ENCODE results near the gene CDH4. TPM values are rescaled to one million over a fixed set of nuclear protein-coding genes. Genes with fewer than 3 reads are reported as not detected.

CDH4 gene
- total RNA-seq, 1 experiment from 2014 or later: 5.3 TPM

DNA sequence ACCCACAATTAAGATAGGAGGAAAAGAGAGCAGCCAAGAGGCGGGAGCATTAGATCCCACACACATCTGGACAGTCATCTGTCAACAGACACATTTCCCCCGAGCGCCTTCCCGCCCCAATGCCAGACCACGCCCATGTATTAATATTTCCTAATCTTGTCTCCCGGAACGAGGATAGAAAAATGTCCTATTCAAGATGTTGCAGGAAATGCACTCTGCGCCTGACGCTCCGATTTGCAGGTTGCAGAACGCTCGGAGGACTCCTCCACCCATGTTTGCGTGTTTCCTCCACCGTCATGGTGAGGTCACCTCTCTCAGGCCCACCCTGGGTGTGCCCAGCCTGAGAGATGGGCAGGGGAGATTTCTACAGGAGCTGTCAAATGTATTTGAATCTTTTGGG lies 598.4 kb downstream of the CDH4 start (continued):
- TF ChIP-seq, protein P1, sequence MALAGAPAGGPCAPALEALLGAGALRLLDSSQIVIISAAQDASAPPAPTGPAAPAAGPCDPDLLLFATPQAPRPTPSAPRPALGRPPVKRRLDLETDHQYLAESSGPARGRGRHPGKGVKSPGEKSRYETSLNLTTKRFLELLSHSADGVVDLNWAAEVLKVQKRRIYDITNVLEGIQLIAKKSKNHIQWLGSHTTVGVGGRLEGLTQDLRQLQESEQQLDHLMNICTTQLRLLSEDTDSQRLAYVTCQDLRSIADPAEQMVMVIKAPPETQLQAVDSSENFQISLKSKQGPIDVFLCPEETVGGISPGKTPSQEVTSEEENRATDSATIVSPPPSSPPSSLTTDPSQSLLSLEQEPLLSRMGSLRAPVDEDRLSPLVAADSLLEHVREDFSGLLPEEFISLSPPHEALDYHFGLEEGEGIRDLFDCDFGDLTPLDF (CRISPR knock-in tag; IDR thresholded peaks at IDR 0.05): no peak

DNA sequence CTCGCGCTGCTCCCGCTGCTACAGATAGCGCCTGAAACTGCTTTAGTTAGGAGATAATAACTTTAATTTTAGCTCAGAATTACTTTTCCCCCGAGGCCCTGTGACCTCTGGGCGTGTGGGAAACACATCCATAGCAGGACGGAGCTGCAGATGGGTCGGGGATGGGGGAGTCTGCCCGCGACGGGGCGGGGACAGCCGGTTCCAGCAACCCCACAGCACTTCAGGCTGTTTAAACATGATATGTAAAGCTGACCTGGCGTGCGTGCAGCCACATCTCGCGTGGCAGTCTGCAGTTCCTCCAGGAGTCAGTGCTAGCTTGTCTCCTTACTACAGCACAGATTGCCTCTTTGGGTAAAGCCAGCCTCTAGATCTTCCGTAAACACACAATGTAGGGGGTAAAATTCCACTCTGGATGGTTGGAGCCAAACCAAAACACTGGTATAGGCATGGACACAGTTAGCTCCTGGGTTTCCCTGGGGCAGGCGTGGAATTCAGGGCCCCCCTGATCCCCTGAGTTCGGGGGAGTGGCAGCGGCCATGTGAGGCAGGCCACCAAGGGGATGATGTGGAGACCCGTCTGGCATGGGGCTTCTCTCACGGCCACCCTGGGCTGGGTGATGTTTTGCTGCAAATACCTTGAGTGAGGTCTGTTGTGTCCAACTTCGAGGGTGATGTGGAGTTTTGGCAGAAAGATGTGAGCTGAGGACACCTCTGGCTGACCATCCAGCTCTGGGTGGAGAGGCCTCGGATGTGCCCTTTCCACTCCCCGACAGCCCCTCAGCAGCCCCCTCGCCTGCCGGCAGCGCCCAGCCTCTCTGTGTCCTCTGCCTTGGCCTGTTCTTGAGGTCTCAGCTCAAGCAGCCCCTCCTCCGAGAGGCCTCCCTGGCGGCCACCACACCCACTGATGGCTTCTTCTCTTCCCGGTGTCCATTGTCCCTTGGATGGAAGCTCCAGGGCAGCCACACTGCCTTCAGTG lies 599.2 kb downstream of the CDH4 start:
- no peaks in the 10 kb centered on the region for H3K4me1 Mint-ChIP-seq
- ATAC-seq (no peak), DNase-seq (ENCODE audit: low spot score) (no peak)
- H3K27ac Mint-ChIP-seq: no peak overlapping the region
- peaks cover 4% of the 10 kb centered on the region; the same call in 1 of the 2 replicates for H3K36me3 Mint-ChIP-seq
- ChIA-PET CTCF (interaction anchor here (1.8 kb wide), 1 partner anchor 45 kb away, joined by 4 read pairs; no protein-coding TSS in a partner anchor), POLR2A (no interaction called here)
- peaks cover 18% of the 10 kb centered on the region for H3K27me3 Mint-ChIP-seq (ENCODE audit: low read depth)
- H3K9me3 Mint-ChIP-seq: peaks cover 11% of the 10 kb centered on the region
- TF ChIP-seq, protein P2, sequence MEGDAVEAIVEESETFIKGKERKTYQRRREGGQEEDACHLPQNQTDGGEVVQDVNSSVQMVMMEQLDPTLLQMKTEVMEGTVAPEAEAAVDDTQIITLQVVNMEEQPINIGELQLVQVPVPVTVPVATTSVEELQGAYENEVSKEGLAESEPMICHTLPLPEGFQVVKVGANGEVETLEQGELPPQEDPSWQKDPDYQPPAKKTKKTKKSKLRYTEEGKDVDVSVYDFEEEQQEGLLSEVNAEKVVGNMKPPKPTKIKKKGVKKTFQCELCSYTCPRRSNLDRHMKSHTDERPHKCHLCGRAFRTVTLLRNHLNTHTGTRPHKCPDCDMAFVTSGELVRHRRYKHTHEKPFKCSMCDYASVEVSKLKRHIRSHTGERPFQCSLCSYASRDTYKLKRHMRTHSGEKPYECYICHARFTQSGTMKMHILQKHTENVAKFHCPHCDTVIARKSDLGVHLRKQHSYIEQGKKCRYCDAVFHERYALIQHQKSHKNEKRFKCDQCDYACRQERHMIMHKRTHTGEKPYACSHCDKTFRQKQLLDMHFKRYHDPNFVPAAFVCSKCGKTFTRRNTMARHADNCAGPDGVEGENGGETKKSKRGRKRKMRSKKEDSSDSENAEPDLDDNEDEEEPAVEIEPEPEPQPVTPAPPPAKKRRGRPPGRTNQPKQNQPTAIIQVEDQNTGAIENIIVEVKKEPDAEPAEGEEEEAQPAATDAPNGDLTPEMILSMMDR (IDR thresholded peaks at IDR 0.05): no peak
- TF ChIP-seq, protein P3, sequence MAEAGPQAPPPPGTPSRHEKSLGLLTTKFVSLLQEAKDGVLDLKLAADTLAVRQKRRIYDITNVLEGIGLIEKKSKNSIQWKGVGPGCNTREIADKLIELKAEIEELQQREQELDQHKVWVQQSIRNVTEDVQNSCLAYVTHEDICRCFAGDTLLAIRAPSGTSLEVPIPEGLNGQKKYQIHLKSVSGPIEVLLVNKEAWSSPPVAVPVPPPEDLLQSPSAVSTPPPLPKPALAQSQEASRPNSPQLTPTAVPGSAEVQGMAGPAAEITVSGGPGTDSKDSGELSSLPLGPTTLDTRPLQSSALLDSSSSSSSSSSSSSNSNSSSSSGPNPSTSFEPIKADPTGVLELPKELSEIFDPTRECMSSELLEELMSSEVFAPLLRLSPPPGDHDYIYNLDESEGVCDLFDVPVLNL (CRISPR knock-in tag; IDR thresholded peaks at IDR 0.05; ENCODE audit: borderline replicate concordance, low read depth): no peak
- TF ChIP-seq MXD4 (CRISPR knock-in tag; IDR thresholded peaks at IDR 0.05; ENCODE audit: borderline replicate concordance) (no peak), ZNF219 (CRISPR knock-in tag; IDR thresholded peaks at IDR 0.05; ENCODE audit: borderline replicate concordance) (no peak), ZNF317 (CRISPR knock-in tag; IDR thresholded peaks at IDR 0.05; ENCODE audit: borderline replicate concordance, low read depth) (no peak), IRF2 (CRISPR knock-in tag; IDR thresholded peaks at IDR 0.05; ENCODE audit: borderline replicate concordance, low read depth) (no peak), TCF7 (CRISPR knock-in tag; IDR thresholded peaks at IDR 0.05; ENCODE audit: low read depth) (no peak)
- TF ChIP-seq, protein P4, sequence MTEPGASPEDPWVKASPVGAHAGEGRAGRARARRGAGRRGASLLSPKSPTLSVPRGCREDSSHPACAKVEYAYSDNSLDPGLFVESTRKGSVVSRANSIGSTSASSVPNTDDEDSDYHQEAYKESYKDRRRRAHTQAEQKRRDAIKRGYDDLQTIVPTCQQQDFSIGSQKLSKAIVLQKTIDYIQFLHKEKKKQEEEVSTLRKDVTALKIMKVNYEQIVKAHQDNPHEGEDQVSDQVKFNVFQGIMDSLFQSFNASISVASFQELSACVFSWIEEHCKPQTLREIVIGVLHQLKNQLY (CRISPR knock-in tag; IDR thresholded peaks at IDR 0.05): no peak
- TF ChIP-seq, protein P5, sequence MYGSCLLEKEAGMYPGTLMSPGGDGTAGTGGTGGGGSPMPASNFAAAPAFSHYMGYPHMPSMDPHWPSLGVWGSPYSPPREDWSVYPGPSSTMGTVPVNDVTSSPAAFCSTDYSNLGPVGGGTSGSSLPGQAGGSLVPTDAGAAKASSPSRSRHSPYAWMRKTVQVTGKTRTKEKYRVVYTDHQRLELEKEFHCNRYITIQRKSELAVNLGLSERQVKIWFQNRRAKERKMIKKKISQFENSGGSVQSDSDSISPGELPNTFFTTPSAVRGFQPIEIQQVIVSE (CRISPR knock-in tag; IDR thresholded peaks at IDR 0.05; ENCODE audit: borderline replicate concordance): no peak
- TF ChIP-seq, protein P1 (CRISPR knock-in tag; IDR thresholded peaks at IDR 0.05): no peak
- TF ChIP-seq, protein P6, sequence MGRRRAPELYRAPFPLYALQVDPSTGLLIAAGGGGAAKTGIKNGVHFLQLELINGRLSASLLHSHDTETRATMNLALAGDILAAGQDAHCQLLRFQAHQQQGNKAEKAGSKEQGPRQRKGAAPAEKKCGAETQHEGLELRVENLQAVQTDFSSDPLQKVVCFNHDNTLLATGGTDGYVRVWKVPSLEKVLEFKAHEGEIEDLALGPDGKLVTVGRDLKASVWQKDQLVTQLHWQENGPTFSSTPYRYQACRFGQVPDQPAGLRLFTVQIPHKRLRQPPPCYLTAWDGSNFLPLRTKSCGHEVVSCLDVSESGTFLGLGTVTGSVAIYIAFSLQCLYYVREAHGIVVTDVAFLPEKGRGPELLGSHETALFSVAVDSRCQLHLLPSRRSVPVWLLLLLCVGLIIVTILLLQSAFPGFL (CRISPR knock-in tag; IDR thresholded peaks at IDR 0.05; ENCODE audit: borderline replicate concordance): no peak
- TF ChIP-seq, protein P7, sequence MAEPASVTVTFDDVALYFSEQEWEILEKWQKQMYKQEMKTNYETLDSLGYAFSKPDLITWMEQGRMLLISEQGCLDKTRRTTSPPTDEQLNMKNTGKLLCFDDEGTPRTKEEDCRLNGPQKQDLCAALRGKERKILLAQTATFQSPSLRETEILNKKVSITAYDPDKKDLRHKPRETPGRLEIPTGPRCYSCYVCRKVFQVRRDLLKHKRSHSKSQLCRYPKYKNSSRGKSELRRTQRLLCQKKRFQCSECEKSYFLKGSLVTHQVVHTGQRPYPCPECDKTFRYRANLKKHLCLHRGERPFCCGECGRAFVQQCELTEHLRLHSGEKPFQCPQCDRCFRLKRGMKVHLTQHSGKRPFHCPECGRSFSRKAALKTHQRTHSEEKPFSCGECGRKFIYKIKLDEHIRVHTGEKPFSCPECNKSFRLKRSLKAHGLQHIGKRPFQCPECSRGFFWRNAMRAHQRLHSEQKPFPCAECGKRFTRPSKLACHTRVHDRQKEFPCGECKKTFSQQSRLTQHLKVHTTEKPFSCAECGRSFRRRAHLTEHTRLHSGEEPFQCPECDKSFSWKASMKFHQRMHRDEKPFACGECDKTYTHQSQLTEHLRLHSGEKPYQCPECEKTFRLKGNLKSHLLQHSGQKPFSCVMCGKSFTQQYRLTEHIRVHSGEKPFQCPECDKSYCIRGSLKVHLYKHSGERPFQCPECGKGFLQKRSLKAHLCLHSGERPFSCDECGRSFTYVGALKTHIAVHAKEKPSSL (CRISPR knock-in tag; conservative IDR thresholded peaks at IDR 0.05): no peak
- H3K4me3 Mint-ChIP-seq: no peak overlapping the region
